Mesothelial cell of epicardium (in vitro differentiated cells): ENCODE data around the gene TOR1B. TPM values are rescaled to one million over a fixed set of nuclear protein-coding genes. Genes with fewer than 3 reads are reported as not detected.

Experiments used
- DNase-seq, 2 experiments: peaks; one replicate each; pipeline ENCODE4 v3.0.0; 2021; ENCODE audit warnings: low spot score in 2 of 2; ENCODE audit not compliant: unreplicated experiment in 2 of 2
- H3K27ac Mint-ChIP-seq: 2 replicates; pipeline ENCODE4 v1.8.0; 2021; ENCODE audit warnings: mixed read lengths
- H3K27me3 Mint-ChIP-seq: 2 replicates; pipeline ENCODE4 v1.8.0; 2021; ENCODE audit warnings: low read depth, mixed read lengths
- H3K36me3 Mint-ChIP-seq: 2 replicates; pipeline ENCODE4 v1.8.0; 2021; ENCODE audit warnings: mixed read lengths
- H3K4me1 Mint-ChIP-seq: 2 replicates; pipeline ENCODE4 v1.8.0; 2021; ENCODE audit warnings: mixed read lengths
- H3K4me3 Mint-ChIP-seq: 2 replicates; pipeline ENCODE4 v1.8.0; 2021; ENCODE audit warnings: mild to moderate bottlenecking, moderate library complexity, mixed read lengths
- H3K9me3 Mint-ChIP-seq: 2 replicates; pipeline ENCODE4 v1.8.0; 2021; ENCODE audit warnings: mixed read lengths
- CTCF ChIP-seq: fragments of 200-600 bp; sonication (generic); IDR thresholded peaks from one replicate; pipeline ENCODE4 v1.5.0; 2021; ENCODE audit warnings: antibody characterized with exemption; ENCODE audit not compliant: unreplicated experiment
- total RNA-seq: library from RNA; stranded (reverse); gene quantifications from 3 replicates; pipeline ENCODE4 v1.2.1, GENCODE V29; 2021

Gene TOR1B
- total RNA-seq, 1 donor from 2014 or later: 18.0 TPM

GRCh38 chr9:129811967-129812363 lies 9.0 kb downstream of the TOR1B start:
- no peak for DNase-seq

GRCh38 chr9:129812385-129812784 lies 9.4 kb downstream of the TOR1B start:
- Mint-ChIP-seq H3K27me3 (no peaks in the 10 kb centered on the region), H3K4me3 (no peak overlapping the region), H3K36me3 (peaks cover 34% of the 10 kb centered on the region), H3K9me3 (no peaks in the 10 kb centered on the region), H3K4me1 (no peaks in the 10 kb centered on the region), H3K27ac (no peak overlapping the region)
- no peak for DNase-seq
- no peak for TF ChIP-seq CTCF

More at GRCh38 chr9:129811967-129812363, 9.0 kb downstream of the TOR1B start:
- Mint-ChIP-seq H3K27ac (no peak overlapping the region), H3K36me3 (peaks cover 38% of the 10 kb centered on the region), H3K4me1 (no peaks in the 10 kb centered on the region), H3K9me3 (no peaks in the 10 kb centered on the region), H3K27me3 (no peaks in the 10 kb centered on the region), H3K4me3 (no peak overlapping the region)
- TF ChIP-seq CTCF: no peak

GRCh38 chr9:129813661-129814060 lies 10.7 kb downstream of the TOR1B start:
- Mint-ChIP-seq H3K27me3 (no peaks in the 10 kb centered on the region), H3K4me1 (no peaks in the 10 kb centered on the region), H3K4me3 (no peak overlapping the region), H3K27ac (no peak overlapping the region), H3K9me3 (no peaks in the 10 kb centered on the region), H3K36me3 (peaks cover 37% of the 10 kb centered on the region)
- no peak for TF ChIP-seq CTCF
- DNase-seq: no peak

- Mint-ChIP-seq H3K4me3 (no peak overlapping the region), H3K27me3 (no peaks in the 10 kb centered on the region), H3K27ac (no peak overlapping the region), H3K36me3 (peaks cover 37% of the 10 kb centered on the region), H3K9me3 (no peaks in the 10 kb centered on the region), H3K4me1 (no peaks in the 10 kb centered on the region)
- no peak for TF ChIP-seq CTCF
- no peak for DNase-seq
These were observed 11.6 kb downstream of the TOR1B start for GRCh38 chr9:129814432-129815223.

- Mint-ChIP-seq H3K9me3 (no peaks in the 10 kb centered on the region), H3K27ac (no peak overlapping the region), H3K4me3 (no peak overlapping the region), H3K4me1 (no peaks in the 10 kb centered on the region), H3K27me3 (no peaks in the 10 kb centered on the region), H3K36me3 (peaks cover 33% of the 10 kb centered on the region)
- TF ChIP-seq CTCF: no peak
- DNase-seq: no peak
These were observed 12.3 kb downstream of the TOR1B start for GRCh38 chr9:129815278-129815677.
